SK-N-SH (cell line): ENCODE measurements around the gene GTF3C6. TPM values are rescaled to one million over a fixed set of nuclear protein-coding genes. Genes with fewer than 3 reads are reported as not detected.

Source experiments
- CTCF ChIA-PET: fragments of 300-600, 350-600 bp; formaldehyde crosslinking; extraction: SDS; loops from one replicate; lab custom pipeline; 2021; lab: Yijun Ruan, JAX
- POLR2A ChIA-PET: fragments of 350-600 bp; sonication (Branson Sonifier 250); formaldehyde crosslinking; extraction: SDS; loops from one replicate; lab custom pipeline; 2020; ENCODE audit warnings: antibody characterized with exemption, inconsistent platforms; lab: Yijun Ruan, JAX
- DNase-seq: peaks from one replicate; pipeline ENCODE4 v3.0.0; 2012
- H2AFZ ChIP-seq: fragments of 200-600 bp; sonication (generic); 2 replicates; pipeline ENCODE4 v1.8.1; 2016; ENCODE audit warnings: antibody characterized with exemption, mild to moderate bottlenecking, low read depth
- H3F3A ChIP-seq: fragments of 200-600 bp; sonication (generic); replicated peaks from 2 replicates; pipeline ENCODE3; 2016; ENCODE audit warnings: antibody characterized with exemption, mild to moderate bottlenecking; ENCODE audit not compliant: insufficient read depth
- H3K27ac ChIP-seq, 2 experiments: fragments of 200-500 bp in 1 of 2; fragments of 200-600 bp in 1 of 2; sonication (Bioruptor generic) in 1 of 2; sonication (generic), shearing (Covaris generic) in 1 of 2; 2 replicates each; pipeline versions ENCODE4 v1.5.1 to v1.6.1; 2014 to 2016; ENCODE audit warnings: low read depth in 2 of 2, inconsistent platforms in 1 of 2, low read length in 1 of 2, mild to moderate bottlenecking in 1 of 2, mixed read lengths in 1 of 2
- H3K27me3 ChIP-seq: fragments of 200-600 bp; sonication (generic), shearing (Covaris generic); 2 replicates; pipeline ENCODE4 v1.6.1; 2016; ENCODE audit warnings: mixed run types; ENCODE audit not compliant: insufficient read depth
- H3K36me3 ChIP-seq, 2 experiments: fragments of 200-500 bp in 1 of 2; fragments of 200-600 bp in 1 of 2; sonication (Bioruptor generic) in 1 of 2; sonication (generic) in 1 of 2; replicated peaks in 1 of 2; 2 replicates each; pipeline versions ENCODE3 to v1.5.1; 2014 to 2016; ENCODE audit warnings: low read length in 1 of 2, mild to moderate bottlenecking in 1 of 2; ENCODE audit not compliant: insufficient read depth in 2 of 2, control insufficient read depth in 1 of 2
- H3K4me1 ChIP-seq, 2 experiments: fragments of 200-500 bp in 1 of 2; fragments of 200-600 bp in 1 of 2; sonication (Bioruptor generic) in 1 of 2; sonication (generic), shearing (Covaris generic) in 1 of 2; 2 replicates each; pipeline versions ENCODE4 v1.5.1 to v1.6.1; 2014 to 2016; ENCODE audit warnings: low read depth in 1 of 2, low read length in 1 of 2, mixed run types in 1 of 2; ENCODE audit not compliant: insufficient read depth in 2 of 2, control insufficient read depth in 1 of 2
- H3K4me2 ChIP-seq: fragments of 200-600 bp; sonication (generic), shearing (Covaris generic); 2 replicates; pipeline ENCODE4 v1.6.1; 2017; ENCODE audit warnings: mixed run types
- H3K4me3 ChIP-seq, 2 experiments: fragments of 200-500 bp in 1 of 2; fragments of 200-600 bp in 1 of 2; sonication (Bioruptor generic) in 1 of 2; sonication (generic), shearing (Covaris generic) in 1 of 2; 2 replicates each; pipeline versions ENCODE4 v1.5.1 to v1.8.1; 2014 to 2016; ENCODE audit warnings: low read depth in 2 of 2, inconsistent platforms in 1 of 2, low read length in 1 of 2, mild to moderate bottlenecking in 1 of 2, mixed read lengths in 1 of 2, moderate library complexity in 1 of 2
- H3K79me2 ChIP-seq: fragments of 200-600 bp; sonication (generic); 2 replicates; pipeline ENCODE4 v1.8.1; 2017; ENCODE audit warnings: mild to moderate bottlenecking; ENCODE audit not compliant: insufficient read depth
- H3K9ac ChIP-seq: fragments of 200-600 bp; sonication (generic); 2 replicates; pipeline ENCODE4 v1.6.1; 2017; ENCODE audit warnings: mixed run types
- H3K9me2 ChIP-seq: fragments of 200-600 bp; sonication (generic); 2 replicates; pipeline ENCODE4 v1.6.1; 2017; ENCODE audit warnings: mixed run types
- H3K9me3 ChIP-seq: fragments of 200-600 bp; sonication (generic); 2 replicates; pipeline ENCODE4 v1.6.1; 2017; ENCODE audit warnings: mixed run types, mild to moderate bottlenecking, moderate library complexity
- H4K20me1 ChIP-seq: fragments of 200-600 bp; sonication (generic); 2 replicates; pipeline ENCODE4 v1.6.1; 2017; ENCODE audit warnings: mild to moderate bottlenecking, mixed run types; ENCODE audit not compliant: insufficient read depth
- CHD2 ChIP-seq: fragments of 150-350 bp; IDR thresholded peaks from 2 replicates; pipeline ENCODE4 v1.6.1; 2018; ENCODE audit warnings: low read length; ENCODE audit not compliant: partially characterized antibody
- EP300 ChIP-seq, 2 experiments: IDR thresholded peaks; 2 replicates each; pipeline versions ENCODE4 v1.4.0 to v1.6.1; 2012; ENCODE audit warnings: borderline replicate concordance in 1 of 2, low read depth in 1 of 2, low read length in 1 of 2
- EZH2phosphoT487 ChIP-seq: fragments of 200-600 bp; sonication (generic); IDR thresholded peaks from 2 replicates; pipeline ENCODE4 v1.6.1; 2017; ENCODE audit warnings: low read depth, mixed run types, mild to moderate bottlenecking, antibody characterized with exemption, moderate library complexity, borderline replicate concordance
- FOSL2 ChIP-seq: IDR thresholded peaks from 2 replicates; pipeline ENCODE4 v1.4.0; 2012; ENCODE audit warnings: low read depth, mild to moderate bottlenecking, moderate library complexity, borderline replicate concordance
- FOXJ3 ChIP-seq: sonication (generic); formaldehyde crosslinking; IDR thresholded peaks from 2 replicates; pipeline ENCODE4 v1.5.1; 2020; ENCODE audit warnings: mild to moderate bottlenecking, missing genetic modification reagents
- FOXM1 ChIP-seq: IDR thresholded peaks from 2 replicates; pipeline ENCODE4 v1.4.0; 2012; ENCODE audit warnings: low read depth, mild to moderate bottlenecking
- GATA2 ChIP-seq: sonication (generic); formaldehyde crosslinking; IDR thresholded peaks from 2 replicates; pipeline ENCODE4 v1.5.0; 2020; ENCODE audit warnings: mild to moderate bottlenecking, missing genetic modification reagents
- IRF3 ChIP-seq: fragments of 150-350 bp; IDR thresholded peaks from 2 replicates; pipeline ENCODE4 v1.6.1; 2016; ENCODE audit warnings: mild to moderate bottlenecking, low read depth, low read length
- MXI1 ChIP-seq: IDR thresholded peaks from 2 replicates; pipeline ENCODE4 v1.6.1; 2012; ENCODE audit warnings: mild to moderate bottlenecking, low read depth, low read length, improper control_type of control experiment
- NRF1 ChIP-seq: IDR thresholded peaks from 2 replicates; pipeline ENCODE4 v1.6.1; 2012; ENCODE audit warnings: low read depth, mild to moderate bottlenecking, low read length
- RFX5 ChIP-seq: IDR thresholded peaks from 2 replicates; pipeline ENCODE4 v1.6.1; 2012; ENCODE audit warnings: mild to moderate bottlenecking, improper control_type of control experiment, low read length
- RXRA ChIP-seq: IDR thresholded peaks from 2 replicates; pipeline ENCODE4 v1.4.0; 2012; ENCODE audit warnings: low read depth, mild to moderate bottlenecking, borderline replicate concordance
- SIN3A ChIP-seq: IDR thresholded peaks from 2 replicates; pipeline ENCODE4 v1.6.1; 2012; ENCODE audit warnings: low read depth, mild to moderate bottlenecking, low read length, moderate library complexity, borderline replicate concordance
- SMC3 ChIP-seq: IDR thresholded peaks from 2 replicates; pipeline ENCODE4 v1.6.1; 2012; ENCODE audit warnings: low read depth, low read length, improper control_type of control experiment
- TAF1 ChIP-seq: IDR thresholded peaks from 2 replicates; pipeline ENCODE4 v1.6.1; 2012; ENCODE audit warnings: low read depth, mild to moderate bottlenecking, low read length, moderate library complexity, borderline replicate concordance
- TCF12 ChIP-seq: IDR thresholded peaks from 2 replicates; pipeline ENCODE4 v1.4.0; 2012
- TEAD4 ChIP-seq: IDR thresholded peaks from 2 replicates; pipeline ENCODE4 v1.4.0; 2012; ENCODE audit warnings: mild to moderate bottlenecking, borderline replicate concordance; ENCODE audit not compliant: insufficient read depth
- USF2 ChIP-seq: fragments of 150-350 bp; IDR thresholded peaks from 2 replicates; pipeline ENCODE4 v1.6.1; 2017; ENCODE audit warnings: antibody characterized with exemption, low read length, low read depth, borderline replicate concordance
- ZBTB33 ChIP-seq: IDR thresholded peaks from 2 replicates; pipeline ENCODE4 v1.4.0; 2012; ENCODE audit warnings: low read depth, borderline replicate concordance
- WGBS: methylation state at CpG from one replicate; pipeline ENCODE4 v1.1.6; 2017; ENCODE audit warnings: low lambda C conversion rate; 5-methylcytosine and 5-hydroxymethylcytosine counted together
- polyA plus RNA-seq, 3 experiments: library from polyadenylated mRNA; depleted of rRNA; stranded (reverse); fragments of >200 nt; gene quantifications; 2 replicates each; pipeline ENCODE4 v1.2.3, GENCODE V29; 2012
- TF ChIP-seq, protein P1 (sequence below): IDR thresholded peaks from 2 replicates; pipeline ENCODE4 v1.4.0; 2012; ENCODE audit warnings: low read depth

GTF3C6 gene
- polyA plus RNA-seq, 1 of the 3 experiments (the other 2 are of a cell fraction), result 38.5 TPM

DNA sequence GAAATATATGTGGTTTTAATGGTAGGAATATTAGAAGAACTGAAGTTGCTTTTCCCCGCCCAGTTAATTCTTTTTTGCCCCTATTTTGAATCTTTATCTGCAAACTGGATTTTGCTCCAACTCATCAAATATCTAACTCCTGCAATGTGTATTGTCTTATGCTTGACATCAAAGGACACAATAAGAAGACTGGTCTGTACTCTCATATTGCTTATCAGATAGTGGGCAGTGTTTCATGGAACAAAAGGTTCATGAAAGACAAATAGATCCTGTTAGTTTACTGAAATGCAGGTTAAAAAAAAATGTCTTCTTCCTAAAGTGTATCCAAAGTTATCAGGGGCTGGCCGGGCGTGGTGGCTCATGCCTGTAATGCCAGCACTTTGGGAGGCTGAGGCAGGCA lies 27.7 kb upstream of the GTF3C6 start:
- no peaks in the 10 kb centered on the region for H3K27me3 ChIP-seq
- no peaks in the 10 kb centered on the region for H3K79me2 ChIP-seq
- no peaks in the 10 kb centered on the region for H3K9me2 ChIP-seq
- ChIA-PET POLR2A (no interaction called here), CTCF (no interaction called here)
- DNase-seq, result no peak
- peaks cover 6% of the 10 kb centered on the region for H3F3A ChIP-seq
- no peak overlapping the region for H2AFZ ChIP-seq
- H3K4me2 ChIP-seq, result no peak overlapping the region
- no peaks in the 10 kb centered on the region for H3K36me3 ChIP-seq
- H3K9me3 ChIP-seq, result no peaks in the 10 kb centered on the region
- H3K9ac ChIP-seq, result no peak overlapping the region
- H4K20me1 ChIP-seq, result no peaks in the 10 kb centered on the region
- WGBS, result 85% methylated on average over 3 of the region's 3 CpGs
- TF ChIP-seq FOXM1, result no peak
- no peak for TF ChIP-seq SMC3
- TF ChIP-seq ZBTB33, result no peak
- no peak for TF ChIP-seq TAF1
- TF ChIP-seq USF2, result no peak
- TF ChIP-seq FOXJ3 (CRISPR knock-in tag), result no peak
- TF ChIP-seq TCF12, result no peak
- TF ChIP-seq MXI1, result no peak
- no peak for TF ChIP-seq EZH2phosphoT487
- TF ChIP-seq, protein P1, sequence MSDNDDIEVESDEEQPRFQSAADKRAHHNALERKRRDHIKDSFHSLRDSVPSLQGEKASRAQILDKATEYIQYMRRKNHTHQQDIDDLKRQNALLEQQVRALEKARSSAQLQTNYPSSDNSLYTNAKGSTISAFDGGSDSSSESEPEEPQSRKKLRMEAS, result no peak
- no peak for TF ChIP-seq EP300 (IDR thresholded peaks at IDR 0.05; ENCODE audit: borderline replicate concordance in 1 of 2, low read depth in 1 of 2, low read length in 1 of 2)
- TF ChIP-seq RXRA, result no peak
- no peak for TF ChIP-seq SIN3A
- no peak for TF ChIP-seq CHD2
- TF ChIP-seq FOSL2, result no peak
- TF ChIP-seq, all 33 proteins: peak for 0
- Histone ChIP-seq H3K4me3 (no peak overlapping the region), H3K27ac (no peak overlapping the region), H3K4me1 (no peaks in the 10 kb centered on the region)

GRCh38 chr6:110933912-110934311 lies 24.6 kb upstream of the GTF3C6 start:
- no peaks in the 10 kb centered on the region for H3K27me3 ChIP-seq
- no peaks in the 10 kb centered on the region for H3K9me2 ChIP-seq
- H3K27ac ChIP-seq, result no peak overlapping the region
- peaks cover 6% of the 10 kb centered on the region for H3F3A ChIP-seq
- no peak for DNase-seq
- H3K4me3 ChIP-seq, result no peak overlapping the region
- H3K9me3 ChIP-seq, result no peaks in the 10 kb centered on the region
- WGBS, result 94% methylated on average over 2 of the region's 2 CpGs
- CTCF ChIA-PET, result interaction anchor here (0.6 to 1.8 kb wide), 3 partner anchors 10 to 406 kb away, joined by 3 to 7 read pairs (median 4); no protein-coding TSS in a partner anchor
- no peaks in the 10 kb centered on the region for H4K20me1 ChIP-seq
- H3K9ac ChIP-seq, result no peak overlapping the region
- POLR2A ChIA-PET, result no interaction called here
- H3K36me3 ChIP-seq, result no peaks in the 10 kb centered on the region
- H3K4me2 ChIP-seq, result no peak overlapping the region
- no peaks in the 10 kb centered on the region for H3K79me2 ChIP-seq
- no peaks in the 10 kb centered on the region for H3K4me1 ChIP-seq
- H2AFZ ChIP-seq, result no peak overlapping the region
- no peak for TF ChIP-seq RFX5
- no peak for TF ChIP-seq TEAD4
- TF ChIP-seq, protein P1, result no peak
- no peak for TF ChIP-seq ZBTB33
- TF ChIP-seq IRF3, result no peak
- TF ChIP-seq GATA2 (CRISPR knock-in tag), result no peak
- TF ChIP-seq USF2, result no peak
- TF ChIP-seq NRF1, result no peak
